Karpas-422 (cell line): Measurements from ENCODE around the gene CRB2. TPM values are rescaled to one million over a fixed set of nuclear protein-coding genes. Genes with fewer than 3 reads are reported as not detected.

Experiments used
- DNase-seq: peaks from one replicate; pipeline ENCODE4 v3.0.0-alpha.2; 2015
- H2AFZ ChIP-seq: fragments of 200-600 bp; sonication (generic); 2 replicates; pipeline ENCODE4 v1.6.1; 2014; ENCODE audit warnings: antibody characterized with exemption, low read length, mixed read lengths
- H3K27ac ChIP-seq: fragments of 200-600 bp; sonication (generic); 2 replicates; pipeline ENCODE4 v1.5.1; 2014; ENCODE audit warnings: mild to moderate bottlenecking, low read length, moderate library complexity
- H3K27me3 ChIP-seq: fragments of 200-600 bp; sonication (generic); 2 replicates; pipeline ENCODE4 v1.6.1; 2014; ENCODE audit warnings: low read length, mixed read lengths
- H3K36me3 ChIP-seq: fragments of 200-600 bp; sonication (generic); 2 replicates; pipeline ENCODE4 v1.6.1; 2014; ENCODE audit warnings: low read length, mixed read lengths; ENCODE audit not compliant: insufficient read depth
- H3K4me1 ChIP-seq: fragments of 200-600 bp; sonication (generic); 2 replicates; pipeline ENCODE4 v1.6.1; 2014; ENCODE audit warnings: mild to moderate bottlenecking, low read length, mixed read lengths
- H3K4me2 ChIP-seq: fragments of 200-600 bp; sonication (generic); 2 replicates; pipeline ENCODE4 v1.6.1; 2014; ENCODE audit warnings: low read length, low read depth, mild to moderate bottlenecking; ENCODE audit not compliant: poor library complexity, severe bottlenecking
- H3K4me3 ChIP-seq: fragments of 200-600 bp; sonication (generic); 2 replicates; pipeline ENCODE4 v1.5.1; 2014; ENCODE audit warnings: mild to moderate bottlenecking, antibody characterized with exemption, low read length, mixed read lengths
- H3K79me2 ChIP-seq: fragments of 200-600 bp; sonication (generic); 2 replicates; pipeline ENCODE4 v1.6.1; 2014; ENCODE audit warnings: mild to moderate bottlenecking, low read length, mixed read lengths
- H3K9ac ChIP-seq: fragments of 200-600 bp; sonication (generic); 2 replicates; pipeline ENCODE4 v1.6.0; 2014; ENCODE audit warnings: low read length
- H3K9me2 ChIP-seq: fragments of 200-600 bp; sonication (generic), shearing (Covaris generic); replicated peaks from 2 replicates; pipeline ENCODE4 v1.6.0; 2014; ENCODE audit warnings: mild to moderate bottlenecking, low read length, moderate library complexity; ENCODE audit not compliant: insufficient read depth
- H3K9me3 ChIP-seq: fragments of 300-700, 200-600 bp; sonication (generic); 2 replicates; pipeline ENCODE4 v1.6.1; 2014; ENCODE audit warnings: low read length, mixed read lengths
- H4K20me1 ChIP-seq: fragments of 200-600 bp; sonication (generic); 2 replicates; pipeline ENCODE4 v1.6.1; 2014; ENCODE audit warnings: mild to moderate bottlenecking, antibody characterized with exemption, low read length, low read depth; ENCODE audit not compliant: insufficient read depth
- total RNA-seq: library from RNA; depleted of rRNA; stranded (reverse); fragments of >200 nt; shearing (Covaris generic); gene quantifications from 2 replicates; pipeline ENCODE4 v1.2.3, GENCODE V29; 2014; ENCODE audit warnings: low replicate concordance

The CRB2 gene
- total RNA-seq, 1 experiment from 2014 or later: not detected

DNA sequence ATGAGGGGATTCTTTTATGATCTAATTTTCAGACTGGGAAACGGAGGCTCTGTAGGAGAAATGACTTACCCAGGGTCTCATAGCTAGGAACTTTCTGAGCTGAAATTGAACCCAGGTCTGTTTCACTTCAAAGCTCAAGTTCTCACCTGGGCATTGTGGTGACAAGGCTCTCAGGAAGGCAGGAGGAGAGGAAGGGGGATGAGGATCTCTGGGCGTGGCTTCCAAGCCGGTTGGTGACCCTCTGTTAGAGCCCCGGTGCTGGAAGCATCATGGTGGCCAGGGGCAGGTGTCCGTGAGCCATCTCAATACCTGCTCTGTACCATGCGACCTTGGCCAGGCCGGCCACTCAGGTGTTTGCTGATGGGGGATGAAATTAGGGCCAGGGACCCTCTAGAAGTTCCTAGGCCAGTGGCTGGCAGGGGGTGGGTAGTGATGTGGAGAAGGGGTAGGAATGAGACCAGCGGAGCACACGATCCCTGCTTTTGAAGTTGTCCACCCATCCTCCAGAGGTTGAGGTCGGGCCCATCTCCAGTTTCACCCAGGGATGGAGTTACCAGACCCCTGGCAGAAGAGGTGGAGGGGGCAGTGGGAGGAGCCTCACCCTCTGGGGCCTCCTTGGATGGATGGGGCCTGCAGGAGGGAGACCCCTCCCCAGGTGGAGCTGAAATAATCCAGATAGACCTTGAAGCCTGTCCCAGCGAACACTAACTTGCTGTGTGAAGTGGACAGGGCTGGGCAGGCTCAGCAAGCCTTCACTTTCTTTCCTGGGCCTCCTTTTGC is 5.9 kb downstream of the CRB2 start:
- Histone ChIP-seq H3K4me1 (peaks cover 13% of the 10 kb centered on the region), H3K4me2 (no peak overlapping the region), H3K9me3 (no peaks in the 10 kb centered on the region), H3K9me2 (no peaks in the 10 kb centered on the region), H3K27ac (no peak overlapping the region), H3K27me3 (no peaks in the 10 kb centered on the region), H3K9ac (no peak overlapping the region), H3K4me3 (no peak overlapping the region), H3K36me3 (no peaks in the 10 kb centered on the region), H2AFZ (no peak overlapping the region), H4K20me1 (no peaks in the 10 kb centered on the region), H3K79me2 (no peaks in the 10 kb centered on the region)
- no peak for DNase-seq

DNA sequence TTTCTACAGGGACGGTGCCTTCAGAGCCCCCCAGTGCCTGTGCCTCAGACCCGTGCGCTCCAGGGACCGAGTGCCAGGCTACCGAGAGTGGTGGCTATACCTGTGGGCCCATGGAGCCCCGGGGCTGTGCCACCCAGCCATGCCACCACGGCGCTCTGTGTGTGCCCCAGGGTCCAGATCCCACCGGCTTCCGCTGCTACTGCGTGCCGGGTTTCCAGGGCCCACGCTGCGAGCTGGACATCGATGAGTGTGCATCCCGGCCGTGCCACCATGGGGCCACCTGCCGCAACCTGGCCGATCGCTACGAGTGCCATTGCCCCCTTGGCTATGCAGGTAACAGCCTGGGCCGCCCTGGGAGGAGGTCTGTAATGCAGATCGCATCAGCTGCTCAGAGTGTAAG is 6.9 kb downstream of the CRB2 start:
- H3K36me3 ChIP-seq: no peaks in the 10 kb centered on the region
- no peaks in the 10 kb centered on the region for H3K79me2 ChIP-seq

GRCh38 chr9:123364241-123364824 is 8.3 kb downstream of the CRB2 start:
- Histone ChIP-seq H3K36me3 (no peaks in the 10 kb centered on the region), H3K4me2 (no peak overlapping the region)

More for the DNA sequence above, 6.9 kb downstream of the CRB2 start:
- no peaks in the 10 kb centered on the region for H3K27me3 ChIP-seq
- no peak overlapping the region for H2AFZ ChIP-seq
- H3K4me2 ChIP-seq: no peak overlapping the region
- no peaks in the 10 kb centered on the region for H3K9me3 ChIP-seq
- no peak overlapping the region for H3K9ac ChIP-seq
- H3K9me2 ChIP-seq: no peaks in the 10 kb centered on the region
- peaks cover 13% of the 10 kb centered on the region for H3K4me1 ChIP-seq
- H3K4me3 ChIP-seq: no peak overlapping the region
- H3K27ac ChIP-seq: no peak overlapping the region
- no peak for DNase-seq
- H4K20me1 ChIP-seq: no peaks in the 10 kb centered on the region

GRCh38 chr9:123365287-123365880 is 9.4 kb downstream of the CRB2 start:
- no peak overlapping the region for H3K4me3 ChIP-seq
- no peak overlapping the region for H3K9ac ChIP-seq
- no peaks in the 10 kb centered on the region for H3K79me2 ChIP-seq
- no peaks in the 10 kb centered on the region for H3K9me3 ChIP-seq
- peak; percentile 62 for DNase-seq
- H3K4me2 ChIP-seq: no peak overlapping the region
- no peak overlapping the region for H2AFZ ChIP-seq
- H3K27ac ChIP-seq: no peak overlapping the region
- H3K27me3 ChIP-seq: no peaks in the 10 kb centered on the region
- H3K36me3 ChIP-seq: no peaks in the 10 kb centered on the region
- no peaks in the 10 kb centered on the region for H4K20me1 ChIP-seq
- H3K4me1 ChIP-seq: peaks cover 4% of the 10 kb centered on the region
- no peaks in the 10 kb centered on the region for H3K9me2 ChIP-seq

More at GRCh38 chr9:123364241-123364824, 8.3 kb downstream of the CRB2 start:
- Histone ChIP-seq H3K79me2 (no peaks in the 10 kb centered on the region), H2AFZ (no peak overlapping the region), H3K27me3 (no peaks in the 10 kb centered on the region), H3K9ac (no peak overlapping the region), H4K20me1 (no peaks in the 10 kb centered on the region), H3K4me1 (peaks cover 13% of the 10 kb centered on the region), H3K4me3 (no peak overlapping the region), H3K9me2 (no peaks in the 10 kb centered on the region), H3K27ac (no peak overlapping the region), H3K9me3 (no peaks in the 10 kb centered on the region)
- DNase-seq: no peak

- no peak overlapping the region for H3K27ac ChIP-seq
- no peaks in the 10 kb centered on the region for H3K79me2 ChIP-seq
- no peaks in the 10 kb centered on the region for H3K36me3 ChIP-seq
- no peak overlapping the region for H3K9ac ChIP-seq
- no peak overlapping the region for H3K4me2 ChIP-seq
- H3K9me3 ChIP-seq: no peaks in the 10 kb centered on the region
- no peak overlapping the region for H2AFZ ChIP-seq
- no peaks in the 10 kb centered on the region for H3K4me1 ChIP-seq
- H3K4me3 ChIP-seq: no peak overlapping the region
- H3K9me2 ChIP-seq: no peaks in the 10 kb centered on the region
- no peak for DNase-seq
- H3K27me3 ChIP-seq: no peaks in the 10 kb centered on the region
- no peaks in the 10 kb centered on the region for H4K20me1 ChIP-seq
Measured at GRCh38 chr9:123365881-123366528, 10.0 kb downstream of the CRB2 start.

GRCh38 chr9:123368023-123368422 is 12.0 kb downstream of the CRB2 start:
- Histone ChIP-seq H3K4me1 (no peaks in the 10 kb centered on the region), H3K36me3 (no peaks in the 10 kb centered on the region), H3K4me3 (no peak overlapping the region), H3K27me3 (no peaks in the 10 kb centered on the region), H3K79me2 (no peaks in the 10 kb centered on the region), H3K9me3 (no peaks in the 10 kb centered on the region), H2AFZ (no peak overlapping the region), H3K9ac (no peak overlapping the region), H3K4me2 (no peak overlapping the region), H3K9me2 (no peaks in the 10 kb centered on the region), H3K27ac (no peak overlapping the region), H4K20me1 (no peaks in the 10 kb centered on the region)
- DNase-seq: no peak

GRCh38 chr9:123368536-123369153 is 12.6 kb downstream of the CRB2 start:
- H3K79me2 ChIP-seq: no peaks in the 10 kb centered on the region
- H3K4me2 ChIP-seq: no peak overlapping the region
- DNase-seq: no peak
- H3K9ac ChIP-seq: no peak overlapping the region
- H3K27me3 ChIP-seq: no peaks in the 10 kb centered on the region
- H2AFZ ChIP-seq: no peak overlapping the region
- no peaks in the 10 kb centered on the region for H3K9me2 ChIP-seq
- no peak overlapping the region for H3K4me3 ChIP-seq
- no peaks in the 10 kb centered on the region for H3K36me3 ChIP-seq
- H3K4me1 ChIP-seq: no peaks in the 10 kb centered on the region
- no peaks in the 10 kb centered on the region for H3K9me3 ChIP-seq
- no peak overlapping the region for H3K27ac ChIP-seq
- no peaks in the 10 kb centered on the region for H4K20me1 ChIP-seq

DNA sequence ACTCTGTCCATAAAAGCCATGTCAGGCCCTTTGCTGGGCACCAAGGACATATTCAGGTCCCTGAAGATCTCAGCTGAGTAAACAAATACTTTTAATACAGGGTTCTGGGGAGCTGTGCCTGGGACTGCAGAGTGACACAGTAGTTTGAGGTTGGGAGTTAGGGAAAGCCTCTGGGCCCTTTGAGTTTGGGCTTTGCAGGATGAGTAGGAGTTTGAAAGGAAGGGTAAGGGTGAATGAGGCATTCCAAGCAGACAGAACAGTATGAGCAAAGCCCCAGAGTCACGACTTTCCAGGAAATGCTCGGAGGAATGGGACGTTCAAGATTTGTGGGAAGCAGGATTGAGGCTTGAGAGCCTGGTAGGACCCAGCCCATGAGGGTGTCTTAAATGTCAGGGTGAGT is 13.3 kb downstream of the CRB2 start:
- Histone ChIP-seq H3K27me3 (no peaks in the 10 kb centered on the region), H3K9ac (no peak overlapping the region), H3K4me1 (no peaks in the 10 kb centered on the region), H2AFZ (no peak overlapping the region), H3K9me3 (no peaks in the 10 kb centered on the region), H3K27ac (no peak overlapping the region), H3K79me2 (no peaks in the 10 kb centered on the region), H3K4me3 (no peak overlapping the region), H4K20me1 (no peaks in the 10 kb centered on the region), H3K9me2 (no peaks in the 10 kb centered on the region), H3K4me2 (no peak overlapping the region), H3K36me3 (no peaks in the 10 kb centered on the region)
- no peak for DNase-seq
